Daoy (cell line): ENCODE data around the gene ILK. TPM values are rescaled to one million over a fixed set of nuclear protein-coding genes. Genes with fewer than 3 reads are reported as not detected.

Experiments used
- DNase-seq: peaks from one replicate; pipeline ENCODE4 v3.0.0-alpha.2; 2015; ENCODE audit warnings: low read depth
- total RNA-seq: library from RNA; depleted of rRNA; stranded (reverse); fragments of >200 nt; shearing (Covaris generic); gene quantifications from 2 replicates; pipeline ENCODE4 v1.2.3, GENCODE V29; 2014

The ILK gene
- total RNA-seq, 1 experiment from 2014 or later = 140 TPM

DNA sequence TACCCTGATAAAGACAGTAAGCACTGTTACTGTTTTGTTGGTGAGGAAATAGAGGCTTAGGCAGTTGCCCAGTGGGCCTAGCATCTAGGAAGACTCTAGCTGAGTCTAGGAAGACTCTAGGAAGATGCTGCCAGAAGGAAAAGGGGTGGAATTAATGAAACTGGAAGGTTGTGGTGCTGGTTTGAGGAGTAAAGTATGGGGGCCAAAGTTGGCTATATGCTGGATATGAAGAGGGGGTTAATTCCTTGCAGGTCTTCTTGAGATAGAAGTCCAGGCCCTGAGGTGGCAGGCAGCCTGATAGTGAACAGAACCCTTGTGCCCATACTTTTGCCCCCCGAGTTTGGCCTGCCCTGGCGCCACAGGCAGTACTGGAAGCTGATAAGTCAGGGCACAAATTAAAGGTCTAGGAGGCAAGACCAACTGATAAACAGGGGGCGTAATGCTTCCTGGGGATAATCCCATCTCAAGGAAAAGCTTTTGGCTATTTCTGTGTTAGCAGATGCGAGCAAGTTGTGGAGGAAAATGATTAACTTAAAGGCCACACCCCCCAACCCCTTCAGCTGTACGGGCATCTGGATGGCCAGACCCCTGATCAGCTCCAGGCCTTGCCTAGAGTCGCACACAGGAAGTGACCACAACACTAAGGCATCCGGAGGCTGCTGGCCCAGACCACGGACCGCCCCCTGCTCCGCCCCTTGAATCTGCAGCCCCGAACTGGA lies 3.1 kb downstream of the ILK start:
- peak; percentile 95 for DNase-seq

DNA sequence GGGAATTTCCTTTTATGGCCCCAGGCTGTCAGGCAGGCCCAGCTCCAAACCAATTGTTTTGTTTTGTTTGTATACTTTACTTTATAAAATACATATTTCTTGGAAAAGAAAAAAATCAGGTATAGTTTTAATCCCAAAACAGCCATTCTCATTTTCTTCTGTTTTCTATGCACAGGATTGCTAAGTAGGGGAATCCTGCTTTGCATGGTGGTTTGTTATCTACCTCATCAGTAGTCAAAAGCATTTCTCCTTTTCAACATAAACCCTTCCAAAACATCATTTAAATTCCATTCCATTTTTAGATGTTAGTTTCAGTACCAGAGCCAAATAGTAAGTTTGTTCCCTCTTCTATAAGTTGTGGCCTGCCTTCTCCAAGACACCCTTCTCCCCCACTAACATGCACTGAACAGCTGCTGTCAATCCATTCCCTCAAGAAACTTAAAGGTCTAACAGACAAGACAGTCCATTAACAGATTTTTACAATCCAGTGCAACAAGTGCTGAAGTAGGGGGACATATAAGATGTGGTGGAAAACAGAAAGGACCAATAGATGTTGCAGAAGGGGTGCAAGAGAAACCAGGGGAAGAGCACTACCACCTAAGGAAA lies 3.7 kb downstream of the ILK start:
- DNase-seq = no peak

DNA sequence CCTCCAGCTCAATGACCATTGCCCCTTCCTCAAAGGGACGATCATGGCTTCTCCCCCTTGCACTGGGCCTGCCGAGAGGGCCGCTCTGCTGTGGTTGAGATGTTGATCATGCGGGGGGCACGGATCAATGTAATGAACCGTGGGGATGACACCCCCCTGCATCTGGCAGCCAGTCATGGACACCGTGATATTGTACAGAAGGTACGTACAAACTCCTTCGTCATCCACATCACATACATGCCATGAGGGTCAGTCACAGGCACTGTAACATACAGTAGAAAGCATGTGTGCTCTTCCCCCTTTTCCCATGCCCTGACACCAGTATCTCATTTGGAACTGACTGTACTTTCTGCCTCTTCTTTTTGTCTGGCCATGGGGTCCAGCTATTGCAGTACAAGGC lies 4.4 kb downstream of the ILK start:
- no peak for DNase-seq

DNA sequence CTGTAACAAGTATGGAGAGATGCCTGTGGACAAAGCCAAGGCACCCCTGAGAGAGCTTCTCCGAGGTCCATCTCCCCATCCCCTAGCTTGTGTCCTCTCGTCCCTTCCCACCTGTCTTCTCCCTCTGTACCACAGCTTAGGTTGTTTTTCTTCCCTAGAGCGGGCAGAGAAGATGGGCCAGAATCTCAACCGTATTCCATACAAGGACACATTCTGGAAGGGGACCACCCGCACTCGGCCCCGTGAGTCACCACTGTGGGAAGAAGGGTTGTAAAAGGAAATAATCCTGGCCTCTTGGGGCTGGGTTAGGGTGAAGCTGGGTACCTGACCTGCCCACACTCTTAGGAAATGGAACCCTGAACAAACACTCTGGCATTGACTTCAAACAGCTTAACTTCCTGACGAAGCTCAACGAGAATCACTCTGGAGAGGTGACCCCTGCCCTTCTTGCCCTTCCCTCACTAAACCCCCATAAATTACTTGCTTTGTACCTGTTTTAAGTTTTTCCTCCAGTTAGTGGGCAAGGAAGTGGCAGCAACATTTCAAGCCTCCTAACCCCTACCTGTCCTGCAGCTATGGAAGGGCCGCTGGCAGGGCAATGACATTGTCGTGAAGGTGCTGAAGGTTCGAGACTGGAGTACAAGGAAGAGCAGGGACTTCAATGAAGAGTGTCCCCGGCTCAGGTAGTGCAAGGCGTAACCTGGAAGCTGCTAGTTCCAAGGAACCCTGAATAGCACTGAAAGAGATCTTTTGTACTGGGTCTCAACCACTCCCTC lies 5.3 kb downstream of the ILK start:
- DNase-seq = peak; percentile 51

GRCh38 chr11:6609502-6610015 lies 6.0 kb downstream of the ILK start:
- DNase-seq = no peak

DNA sequence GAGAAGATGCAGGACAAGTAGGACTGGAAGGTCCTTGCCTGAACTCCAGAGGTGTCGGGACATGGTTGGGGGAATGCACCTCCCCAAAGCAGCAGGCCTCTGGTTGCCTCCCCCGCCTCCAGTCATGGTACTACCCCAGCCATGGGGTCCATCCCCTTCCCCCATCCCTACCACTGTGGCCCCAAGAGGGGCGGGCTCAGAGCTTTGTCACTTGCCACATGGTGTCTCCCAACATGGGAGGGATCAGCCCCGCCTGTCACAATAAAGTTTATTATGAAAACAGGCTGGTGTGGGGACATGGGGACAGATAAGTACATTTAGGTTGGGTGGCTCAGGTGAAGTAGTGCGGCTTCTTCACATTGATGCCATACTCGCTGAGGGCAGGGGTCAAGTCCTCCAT lies 7.0 kb downstream of the ILK start:
- DNase-seq = no peak

DNA sequence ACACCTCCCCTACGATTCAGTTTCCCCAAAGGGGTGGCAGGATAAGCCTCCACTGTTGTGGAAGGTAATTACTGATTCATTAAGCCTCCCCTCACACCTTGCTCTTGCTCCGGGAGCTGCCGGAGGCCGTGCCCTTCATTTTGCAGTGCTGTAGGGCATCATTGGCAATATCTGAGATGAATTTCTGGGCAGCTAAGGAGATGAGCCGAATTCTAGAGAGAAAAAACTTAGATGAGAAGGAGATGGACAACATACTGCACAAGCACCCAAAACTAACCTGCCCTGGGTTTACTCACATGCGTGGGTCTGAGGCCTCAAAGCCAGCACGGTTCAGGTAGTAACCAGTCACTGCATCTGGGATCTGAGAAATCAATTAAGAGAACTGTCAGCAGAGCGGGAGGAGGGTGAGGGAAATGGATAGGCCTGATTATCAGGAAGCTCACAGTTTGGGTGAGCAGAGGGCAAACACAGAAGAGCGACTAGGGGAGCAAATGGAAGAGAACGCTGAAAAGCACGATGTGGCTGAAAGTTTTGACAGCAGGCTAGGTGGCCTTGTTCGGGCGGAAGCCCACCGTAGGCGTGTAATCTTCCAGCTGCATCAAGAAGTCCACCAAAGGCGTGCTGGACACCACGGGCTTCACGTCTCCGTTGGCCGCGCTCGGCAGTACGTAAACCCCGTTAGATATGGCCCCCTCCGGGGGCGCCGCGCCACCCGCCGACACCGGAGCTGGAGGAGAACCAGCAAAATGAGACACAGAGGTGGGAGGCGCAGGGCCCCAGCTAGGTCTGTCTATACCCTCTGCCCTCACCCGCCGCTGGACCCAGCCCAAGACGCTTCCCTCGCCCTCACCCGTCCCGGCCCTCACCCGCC lies 7.8 kb downstream of the ILK start:
- DNase-seq = peak; percentile 18

- no peak for DNase-seq
Measured at GRCh38 chr11:6611963-6612212, 8.3 kb downstream of the ILK start.

DNA sequence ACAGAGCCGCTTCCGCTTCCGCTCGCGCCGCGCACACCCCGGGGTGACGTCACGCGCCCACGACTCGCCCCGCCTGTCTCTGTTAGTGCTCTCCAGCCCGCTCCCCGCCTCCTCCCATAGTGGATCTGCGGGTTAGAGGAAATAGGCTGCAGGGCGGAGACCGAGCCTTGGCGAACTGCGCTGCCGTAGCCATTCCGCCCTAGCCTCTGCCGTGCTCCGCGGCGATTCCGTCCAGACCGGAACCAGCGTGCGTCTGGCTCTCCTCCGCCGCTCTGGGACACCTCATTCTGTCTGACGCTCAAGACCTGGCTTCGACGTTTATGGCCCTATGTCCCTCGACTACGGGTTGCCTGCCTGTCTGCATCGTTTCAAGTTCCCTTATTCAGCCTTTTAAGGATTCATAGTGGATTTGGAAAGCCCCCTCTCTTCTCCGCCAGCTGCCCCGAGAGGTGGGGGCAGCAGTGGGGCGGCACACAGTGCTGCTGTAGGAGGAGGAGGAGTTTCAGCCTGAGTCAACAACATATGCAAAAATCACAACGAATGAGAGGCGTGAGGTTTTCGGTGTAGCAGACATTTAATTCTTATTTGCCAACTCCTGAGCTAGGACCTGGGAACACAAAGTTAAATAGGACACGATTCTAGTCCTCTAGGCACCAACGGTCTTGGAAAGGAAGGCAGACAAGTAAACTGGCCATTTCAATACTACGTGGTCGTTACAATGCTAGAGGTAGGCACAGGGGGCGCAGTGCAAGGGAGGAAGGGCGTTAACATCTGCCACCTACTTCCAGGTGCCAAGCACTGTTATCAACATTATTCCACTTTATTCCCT lies 8.9 kb downstream of the ILK start, which contains the start of gene TAF10:
Gene TAF10 (minus strand): TSS at position 4 of the 829 bp plus-strand sequence. CDS start 27 bp downstream, outside the sequence.
- DNase-seq = peak; percentile 97

DNA sequence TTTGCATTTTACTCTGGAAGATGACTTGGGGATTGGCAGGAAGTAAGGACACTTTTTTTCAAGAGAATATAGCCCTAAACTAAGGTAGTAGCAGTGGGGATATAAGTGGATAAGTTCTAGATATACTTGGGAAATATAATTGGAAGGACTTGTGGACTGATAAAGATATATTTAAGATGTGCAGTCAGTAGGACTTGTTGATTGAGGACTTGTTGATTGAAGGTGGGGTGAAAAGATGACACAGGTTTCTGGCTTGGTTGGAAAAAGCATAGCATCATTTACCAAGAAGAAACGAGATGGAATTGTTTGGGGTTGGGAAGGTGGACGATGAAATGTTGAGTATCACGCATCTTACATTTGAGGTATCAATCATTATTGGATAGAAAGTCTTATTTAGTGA lies 9.9 kb downstream of the ILK start:
- DNase-seq = no peak

- no peak for DNase-seq
Measured at GRCh38 chr11:6614446-6614845, 10.9 kb downstream of the ILK start.

DNA sequence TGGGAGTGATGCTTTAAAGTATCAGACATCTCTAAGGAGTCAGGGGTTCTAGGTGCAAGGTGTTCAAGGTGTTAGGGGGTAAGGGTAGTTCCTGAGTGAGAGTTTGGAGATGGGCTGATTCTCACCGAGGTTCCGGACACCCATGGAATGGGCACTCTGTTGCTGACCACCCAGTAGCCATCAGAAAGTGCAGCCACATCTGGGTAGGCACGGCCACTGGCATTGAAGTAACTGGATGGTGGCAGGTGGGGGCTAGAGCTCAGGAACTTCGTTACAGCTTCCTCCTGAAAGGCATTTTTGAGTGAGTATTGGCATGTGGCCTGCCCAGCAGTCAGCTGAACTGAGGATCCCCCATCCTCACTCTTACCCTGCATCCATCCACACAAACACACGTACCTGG lies 11.5 kb downstream of the ILK start:
- DNase-seq = no peak

DNA sequence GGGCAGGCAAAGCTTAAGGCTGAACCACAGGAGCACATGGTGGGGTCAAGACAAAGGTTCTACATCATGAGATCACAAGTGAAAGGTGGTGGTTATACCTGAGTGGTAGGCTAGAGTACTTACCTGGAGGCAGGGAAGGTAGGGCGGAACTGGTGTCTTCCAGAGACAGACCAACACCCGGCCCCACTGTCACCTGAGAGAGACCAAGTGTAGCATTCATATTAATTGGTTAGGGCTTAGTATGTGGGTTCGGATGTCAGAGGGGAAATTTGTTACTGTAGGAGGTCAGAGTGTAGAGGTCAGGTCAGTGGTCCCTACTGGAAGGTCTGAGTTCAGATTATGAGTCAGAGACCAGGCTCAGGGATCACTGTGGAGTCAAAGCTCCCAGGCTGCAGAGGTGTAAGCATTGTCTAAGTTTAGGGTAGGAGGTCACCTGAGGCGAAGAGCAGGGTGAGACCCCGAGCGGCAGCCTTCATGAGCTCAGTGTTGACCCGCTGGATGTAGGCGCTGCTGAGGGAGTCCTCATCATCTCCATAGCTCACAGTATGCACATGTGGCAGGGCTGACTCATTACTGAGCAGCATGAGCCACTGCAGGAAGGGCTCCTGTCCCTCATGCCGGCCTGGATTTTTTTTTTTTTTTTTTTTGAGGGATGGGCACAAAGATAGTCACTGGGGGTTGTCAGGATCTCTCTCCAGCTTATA lies 12.5 kb downstream of the ILK start:
- no peak for DNase-seq

DNA sequence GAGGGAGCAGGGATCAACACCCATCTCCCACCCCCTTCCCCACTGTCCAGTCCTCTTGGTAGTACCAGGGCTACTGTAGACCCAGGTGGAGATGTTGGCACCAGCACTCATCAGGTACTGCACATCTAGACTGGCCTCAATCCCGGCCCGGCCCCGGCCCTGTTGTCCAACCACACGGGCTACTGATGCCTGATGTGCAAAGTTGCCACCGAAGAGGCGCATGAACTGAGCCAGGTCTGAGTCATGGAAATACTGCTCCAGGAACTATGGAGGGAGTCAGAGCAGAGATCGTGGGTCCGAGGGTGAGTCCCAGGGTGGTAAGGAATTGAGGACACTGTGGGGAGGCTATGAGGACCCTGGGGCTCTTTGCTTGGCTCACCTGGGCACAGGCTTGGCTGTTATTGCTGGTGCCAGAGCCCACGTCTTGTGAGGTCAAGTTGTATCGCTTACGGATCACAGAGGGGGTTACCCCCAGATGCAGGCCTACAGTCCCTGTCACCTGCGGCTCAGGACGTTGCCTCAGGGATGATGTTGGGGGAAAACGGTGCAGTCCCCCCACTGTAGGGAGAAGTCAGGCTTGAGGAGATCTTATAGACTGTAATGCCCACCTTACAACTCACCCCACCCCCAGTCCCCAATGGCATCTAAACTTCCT lies 13.1 kb downstream of the ILK start:
- DNase-seq = no peak

DNA sequence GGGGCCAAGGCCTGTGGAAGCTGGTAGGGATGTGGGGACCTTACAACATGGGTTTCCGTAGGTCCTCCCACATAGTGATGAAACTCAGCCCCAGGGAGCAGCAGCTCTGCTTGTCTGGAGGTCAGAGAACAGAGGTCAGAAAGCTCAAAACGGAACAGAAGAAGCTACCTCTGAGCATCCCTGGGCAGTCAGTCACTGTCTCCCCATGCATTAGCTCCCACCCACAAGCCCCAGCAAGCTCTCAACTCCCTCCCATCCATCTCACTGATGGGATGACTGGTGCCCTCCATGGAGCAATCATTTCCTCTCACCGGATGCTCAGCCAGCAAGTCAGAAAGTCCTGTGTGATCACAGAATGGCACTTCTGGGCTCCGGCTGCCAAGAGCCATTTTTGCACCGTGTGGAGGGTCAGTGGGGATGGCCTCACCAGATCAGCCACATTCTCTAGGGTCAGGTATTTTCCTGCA lies 13.8 kb downstream of the ILK start:
- DNase-seq = no peak

DNA sequence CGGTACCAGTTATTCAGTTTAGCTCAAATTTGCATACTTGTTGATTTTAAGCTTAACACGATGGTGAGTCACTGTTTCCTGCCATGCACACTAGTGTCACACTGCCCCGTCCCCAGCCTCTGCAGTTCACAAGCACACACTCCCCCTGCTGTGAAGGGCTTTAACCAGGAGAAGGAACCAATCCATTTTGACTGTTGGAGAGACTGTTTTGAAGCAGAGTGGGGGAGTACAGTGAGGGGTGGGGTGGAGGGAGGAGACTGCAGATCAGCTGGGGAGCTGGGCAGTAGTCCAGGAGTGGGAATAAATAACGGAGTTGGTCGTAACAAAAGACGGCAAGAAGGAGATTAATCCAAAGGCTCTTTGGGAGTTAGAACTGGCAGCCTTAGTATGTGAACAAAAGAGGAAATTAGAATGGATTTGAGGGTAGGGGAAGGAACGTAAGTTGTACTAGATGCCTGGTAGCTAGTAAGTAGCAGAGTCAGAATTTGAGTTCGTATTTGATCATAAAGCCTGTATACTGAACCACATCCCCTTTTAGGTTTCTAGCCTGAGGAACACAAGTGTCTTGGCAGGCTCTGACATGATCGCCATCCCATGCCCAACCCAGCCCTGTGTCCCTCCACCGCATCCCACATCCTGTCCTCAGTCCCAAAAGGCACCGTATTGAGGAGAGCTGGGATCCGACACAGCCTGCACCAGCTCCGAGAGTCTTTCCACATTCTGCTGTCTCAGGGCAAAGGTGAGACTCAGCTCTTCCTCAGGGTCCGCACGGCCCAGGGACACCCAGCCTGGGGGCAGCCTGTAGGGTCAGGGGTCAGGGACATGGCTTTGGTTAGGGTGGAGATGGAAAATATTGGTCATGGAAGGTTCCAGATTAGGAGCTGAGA lies 14.8 kb downstream of the ILK start:
- DNase-seq = peak; percentile 41

DNA sequence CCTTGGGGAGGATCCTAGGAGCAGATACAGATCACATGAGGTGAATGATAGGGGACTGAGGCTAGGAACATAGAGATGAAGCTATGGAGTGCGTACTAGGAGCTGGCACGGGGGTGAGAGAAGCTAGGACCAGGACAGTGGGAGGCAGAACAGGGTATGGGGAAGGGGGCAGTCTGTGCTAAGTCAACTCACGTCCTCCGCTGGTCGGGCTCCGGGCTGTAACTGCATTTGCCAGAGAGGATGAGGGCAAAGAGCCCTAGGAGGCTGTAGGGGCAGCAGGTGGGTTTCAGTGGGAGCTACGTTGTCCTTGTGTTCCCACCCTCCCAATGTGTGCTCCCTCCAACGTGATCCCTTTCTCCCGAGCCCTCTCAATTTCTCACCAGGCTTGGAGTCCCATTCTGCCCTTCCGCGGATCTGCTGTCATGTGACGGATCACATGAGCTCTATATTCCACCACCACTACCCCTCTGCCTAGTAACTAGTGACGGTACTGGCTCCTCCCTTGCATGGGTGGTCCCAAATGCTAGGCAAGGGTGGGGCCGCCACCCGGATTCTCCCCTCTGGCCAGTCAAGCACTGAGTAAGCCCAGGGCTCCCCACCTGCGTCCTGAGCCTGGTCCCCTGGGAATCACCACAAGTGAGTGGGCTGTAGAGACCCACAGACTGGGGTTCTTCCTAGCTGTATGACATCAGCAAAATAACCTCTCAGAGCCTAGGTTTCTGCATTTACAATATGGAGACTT lies 15.6 kb downstream of the ILK start, which contains the start of gene TPP1:
Gene TPP1 (minus strand): TSS at position 419 of the 742 bp plus-strand sequence. CDS start 22 bp downstream, at position 397.
- peak; percentile 92 for DNase-seq

DNA sequence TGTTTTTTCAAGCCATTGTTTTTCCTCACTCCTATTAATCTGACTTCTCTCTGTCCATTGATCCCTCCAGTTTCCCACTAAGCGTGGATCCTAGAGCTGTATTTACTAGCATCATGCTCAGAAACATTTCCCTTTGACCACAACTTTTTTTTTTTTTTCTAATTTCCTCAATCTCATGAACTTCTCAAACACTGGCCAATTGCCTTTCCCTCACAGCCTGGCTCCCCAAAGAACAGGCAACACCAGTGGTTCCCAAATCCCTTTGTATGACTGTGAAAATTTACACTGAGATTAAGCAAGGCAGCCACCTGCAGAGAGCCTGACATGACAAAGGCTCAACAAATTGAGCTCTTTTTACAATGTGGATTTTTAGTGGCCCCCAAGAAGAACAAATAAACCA lies 17.1 kb downstream of the ILK start:
- no peak for DNase-seq
